Measurements from ENCODE around the gene PIP4P1. TPM values are rescaled to one million over a fixed set of nuclear protein-coding genes. Genes with fewer than 3 reads are reported as not detected.

Gene PIP4P1
- total and polyA plus RNA-seq, 2 of the 13 experiments (the other 11 are each of a cell fraction or from before 2014, with no cell fraction given), result 33.4 to 47.0 TPM

DNA sequence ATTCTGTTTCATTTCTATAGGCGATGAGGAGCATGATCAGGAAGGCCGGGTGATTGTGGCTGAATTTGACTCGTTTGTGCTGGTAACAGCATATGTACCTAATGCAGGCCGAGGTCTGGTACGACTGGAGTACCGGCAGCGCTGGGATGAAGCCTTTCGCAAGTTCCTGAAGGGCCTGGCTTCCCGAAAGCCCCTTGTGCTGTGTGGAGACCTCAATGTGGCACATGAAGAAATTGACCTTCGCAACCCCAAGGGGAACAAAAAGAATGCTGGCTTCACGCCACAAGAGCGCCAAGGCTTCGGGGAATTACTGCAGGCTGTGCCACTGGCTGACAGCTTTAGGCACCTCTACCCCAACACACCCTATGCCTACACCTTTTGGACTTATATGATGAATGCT, 4.3 kb downstream of the PIP4P1 start (continued):
- no peak for TF ChIP-seq HBP1 (CRISPR knock-in tag; IDR thresholded peaks at IDR 0.05; ENCODE audit: low read depth)
- TF ChIP-seq PAF1 (CRISPR knock-in tag; IDR thresholded peaks at IDR 0.05), result peak; percentile 15; the same call in 1 of the 2 replicates
- TF ChIP-seq, protein P1, sequence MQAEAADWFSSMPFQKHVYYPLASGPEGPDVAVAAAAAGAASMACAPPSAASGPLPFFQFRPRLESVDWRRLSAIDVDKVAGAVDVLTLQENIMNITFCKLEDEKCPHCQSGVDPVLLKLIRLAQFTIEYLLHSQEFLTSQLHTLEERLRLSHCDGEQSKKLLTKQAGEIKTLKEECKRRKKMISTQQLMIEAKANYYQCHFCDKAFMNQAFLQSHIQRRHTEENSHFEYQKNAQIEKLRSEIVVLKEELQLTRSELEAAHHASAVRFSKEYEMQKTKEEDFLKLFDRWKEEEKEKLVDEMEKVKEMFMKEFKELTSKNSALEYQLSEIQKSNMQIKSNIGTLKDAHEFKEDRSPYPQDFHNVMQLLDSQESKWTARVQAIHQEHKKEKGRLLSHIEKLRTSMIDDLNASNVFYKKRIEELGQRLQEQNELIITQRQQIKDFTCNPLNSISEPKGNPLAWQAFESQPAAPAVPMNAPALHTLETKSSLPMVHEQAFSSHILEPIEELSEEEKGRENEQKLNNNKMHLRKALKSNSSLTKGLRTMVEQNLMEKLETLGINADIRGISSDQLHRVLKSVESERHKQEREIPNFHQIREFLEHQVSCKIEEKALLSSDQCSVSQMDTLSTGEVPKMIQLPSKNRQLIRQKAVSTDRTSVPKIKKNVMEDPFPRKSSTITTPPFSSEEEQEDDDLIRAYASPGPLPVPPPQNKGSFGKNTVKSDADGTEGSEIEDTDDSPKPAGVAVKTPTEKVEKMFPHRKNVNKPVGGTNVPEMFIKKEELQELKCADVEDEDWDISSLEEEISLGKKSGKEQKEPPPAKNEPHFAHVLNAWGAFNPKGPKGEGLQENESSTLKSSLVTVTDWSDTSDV (CRISPR knock-in tag; IDR thresholded peaks at IDR 0.05), result no peak
- TF ChIP-seq NFKBIZ (CRISPR knock-in tag; IDR thresholded peaks at IDR 0.05), result no peak
- peak; percentile 61 for TF ChIP-seq POLR2G (IDR thresholded peaks at IDR 0.05; ENCODE audit: low read depth, low read length)
- TF ChIP-seq SKI (IDR thresholded peaks at IDR 0.05; ENCODE audit: partially characterized antibody), result no peak
- no peak for TF ChIP-seq CREB1 (IDR thresholded peaks at IDR 0.05)
- TF ChIP-seq CREB1 (CRISPR knock-in tag; IDR thresholded peaks at IDR 0.05), result no peak; the same call in 1 of the 2 replicates
- no peak for TF ChIP-seq CHD2 (IDR thresholded peaks at IDR 0.05; ENCODE audit: low read depth, low read length)
- TF ChIP-seq ZNF354B (CRISPR knock-in tag; IDR thresholded peaks at IDR 0.05), result no peak
- TF ChIP-seq, protein P2, sequence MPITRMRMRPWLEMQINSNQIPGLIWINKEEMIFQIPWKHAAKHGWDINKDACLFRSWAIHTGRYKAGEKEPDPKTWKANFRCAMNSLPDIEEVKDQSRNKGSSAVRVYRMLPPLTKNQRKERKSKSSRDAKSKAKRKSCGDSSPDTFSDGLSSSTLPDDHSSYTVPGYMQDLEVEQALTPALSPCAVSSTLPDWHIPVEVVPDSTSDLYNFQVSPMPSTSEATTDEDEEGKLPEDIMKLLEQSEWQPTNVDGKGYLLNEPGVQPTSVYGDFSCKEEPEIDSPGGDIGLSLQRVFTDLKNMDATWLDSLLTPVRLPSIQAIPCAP (CRISPR knock-in tag; IDR thresholded peaks at IDR 0.05; ENCODE audit: low read depth), result no peak
- TF ChIP-seq ZNF512 (CRISPR knock-in tag; IDR thresholded peaks at IDR 0.05), result no peak
- peak; percentile 87 for TF ChIP-seq AGO2 (optimal IDR thresholded peaks at IDR 0.05; ENCODE audit: low read depth, low read length)
- TF ChIP-seq, protein P3, sequence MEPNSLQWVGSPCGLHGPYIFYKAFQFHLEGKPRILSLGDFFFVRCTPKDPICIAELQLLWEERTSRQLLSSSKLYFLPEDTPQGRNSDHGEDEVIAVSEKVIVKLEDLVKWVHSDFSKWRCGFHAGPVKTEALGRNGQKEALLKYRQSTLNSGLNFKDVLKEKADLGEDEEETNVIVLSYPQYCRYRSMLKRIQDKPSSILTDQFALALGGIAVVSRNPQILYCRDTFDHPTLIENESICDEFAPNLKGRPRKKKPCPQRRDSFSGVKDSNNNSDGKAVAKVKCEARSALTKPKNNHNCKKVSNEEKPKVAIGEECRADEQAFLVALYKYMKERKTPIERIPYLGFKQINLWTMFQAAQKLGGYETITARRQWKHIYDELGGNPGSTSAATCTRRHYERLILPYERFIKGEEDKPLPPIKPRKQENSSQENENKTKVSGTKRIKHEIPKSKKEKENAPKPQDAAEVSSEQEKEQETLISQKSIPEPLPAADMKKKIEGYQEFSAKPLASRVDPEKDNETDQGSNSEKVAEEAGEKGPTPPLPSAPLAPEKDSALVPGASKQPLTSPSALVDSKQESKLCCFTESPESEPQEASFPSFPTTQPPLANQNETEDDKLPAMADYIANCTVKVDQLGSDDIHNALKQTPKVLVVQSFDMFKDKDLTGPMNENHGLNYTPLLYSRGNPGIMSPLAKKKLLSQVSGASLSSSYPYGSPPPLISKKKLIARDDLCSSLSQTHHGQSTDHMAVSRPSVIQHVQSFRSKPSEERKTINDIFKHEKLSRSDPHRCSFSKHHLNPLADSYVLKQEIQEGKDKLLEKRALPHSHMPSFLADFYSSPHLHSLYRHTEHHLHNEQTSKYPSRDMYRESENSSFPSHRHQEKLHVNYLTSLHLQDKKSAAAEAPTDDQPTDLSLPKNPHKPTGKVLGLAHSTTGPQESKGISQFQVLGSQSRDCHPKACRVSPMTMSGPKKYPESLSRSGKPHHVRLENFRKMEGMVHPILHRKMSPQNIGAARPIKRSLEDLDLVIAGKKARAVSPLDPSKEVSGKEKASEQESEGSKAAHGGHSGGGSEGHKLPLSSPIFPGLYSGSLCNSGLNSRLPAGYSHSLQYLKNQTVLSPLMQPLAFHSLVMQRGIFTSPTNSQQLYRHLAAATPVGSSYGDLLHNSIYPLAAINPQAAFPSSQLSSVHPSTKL (CRISPR knock-in tag; IDR thresholded peaks at IDR 0.05), result no peak
- 0 out of 2 replicates have a peak, but pooled peaks have one; percentile 43 for TF ChIP-seq AHR (CRISPR knock-in tag; IDR thresholded peaks at IDR 0.05)
- TF ChIP-seq ETV5 (CRISPR knock-in tag; IDR thresholded peaks at IDR 0.05; ENCODE audit: borderline replicate concordance), result no peak
- TF ChIP-seq, protein P4, sequence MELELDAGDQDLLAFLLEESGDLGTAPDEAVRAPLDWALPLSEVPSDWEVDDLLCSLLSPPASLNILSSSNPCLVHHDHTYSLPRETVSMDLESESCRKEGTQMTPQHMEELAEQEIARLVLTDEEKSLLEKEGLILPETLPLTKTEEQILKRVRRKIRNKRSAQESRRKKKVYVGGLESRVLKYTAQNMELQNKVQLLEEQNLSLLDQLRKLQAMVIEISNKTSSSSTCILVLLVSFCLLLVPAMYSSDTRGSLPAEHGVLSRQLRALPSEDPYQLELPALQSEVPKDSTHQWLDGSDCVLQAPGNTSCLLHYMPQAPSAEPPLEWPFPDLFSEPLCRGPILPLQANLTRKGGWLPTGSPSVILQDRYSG (CRISPR knock-in tag; IDR thresholded peaks at IDR 0.05), result no peak
- TF ChIP-seq ZNF3 (CRISPR knock-in tag; IDR thresholded peaks at IDR 0.05), result no peak
- TF ChIP-seq KLF9 (CRISPR knock-in tag; IDR thresholded peaks at IDR 0.05; ENCODE audit: low read depth), result no peak
- TF ChIP-seq RBFOX2 (IDR thresholded peaks at IDR 0.05; ENCODE audit: low read depth, low read length), result peak; percentile 38; the same call in 1 of the 2 replicates
- no peak for TF ChIP-seq FLYWCH1 (CRISPR knock-in tag; IDR thresholded peaks at IDR 0.05)
